ENCODE data around the gene LTA4H.

- TF ChIP-seq, protein P1, sequence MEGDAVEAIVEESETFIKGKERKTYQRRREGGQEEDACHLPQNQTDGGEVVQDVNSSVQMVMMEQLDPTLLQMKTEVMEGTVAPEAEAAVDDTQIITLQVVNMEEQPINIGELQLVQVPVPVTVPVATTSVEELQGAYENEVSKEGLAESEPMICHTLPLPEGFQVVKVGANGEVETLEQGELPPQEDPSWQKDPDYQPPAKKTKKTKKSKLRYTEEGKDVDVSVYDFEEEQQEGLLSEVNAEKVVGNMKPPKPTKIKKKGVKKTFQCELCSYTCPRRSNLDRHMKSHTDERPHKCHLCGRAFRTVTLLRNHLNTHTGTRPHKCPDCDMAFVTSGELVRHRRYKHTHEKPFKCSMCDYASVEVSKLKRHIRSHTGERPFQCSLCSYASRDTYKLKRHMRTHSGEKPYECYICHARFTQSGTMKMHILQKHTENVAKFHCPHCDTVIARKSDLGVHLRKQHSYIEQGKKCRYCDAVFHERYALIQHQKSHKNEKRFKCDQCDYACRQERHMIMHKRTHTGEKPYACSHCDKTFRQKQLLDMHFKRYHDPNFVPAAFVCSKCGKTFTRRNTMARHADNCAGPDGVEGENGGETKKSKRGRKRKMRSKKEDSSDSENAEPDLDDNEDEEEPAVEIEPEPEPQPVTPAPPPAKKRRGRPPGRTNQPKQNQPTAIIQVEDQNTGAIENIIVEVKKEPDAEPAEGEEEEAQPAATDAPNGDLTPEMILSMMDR (IDR thresholded peaks at IDR 0.05) = no peak
- TF ChIP-seq POLR2A (IDR thresholded peaks at IDR 0.05) = no peak
Measured at GRCh38 chr12:96026331-96026730, 9.1 kb downstream of the LTA4H start.

Data from gastroesophageal sphincter (tissue), 3 donors.